Stomach (tissue), 4 donors: Measurements from ENCODE around the gene ATG9B.

Source experiments
- EP300 ChIP-seq: sonication (generic); formaldehyde crosslinking; IDR thresholded peaks from one replicate; pipeline ENCODE4 v1.6.1; 2017; ENCODE audit warnings: antibody characterized with exemption
- POLR2A ChIP-seq, 4 donors: fragments of 450-650 bp; IDR thresholded peaks; one replicate each; pipeline ENCODE4 v1.6.1; 2016; ENCODE audit warnings: antibody characterized with exemption in 4 of 4, control low read depth in 2 of 4, mild to moderate bottlenecking in 1 of 4, moderate library complexity in 1 of 4
- POLR2AphosphoS5 ChIP-seq, 3 donors: sonication (generic); formaldehyde crosslinking; IDR thresholded peaks; one replicate each; pipeline ENCODE4 v1.6.1; 2016; ENCODE audit warnings: antibody characterized with exemption in 3 of 3
- TF ChIP-seq, protein P1 (sequence below), 7 experiments: fragments of 450-650 bp in 4 of 7; fragments of 200-600 bp in 3 of 7; sonication (generic) in 3 of 7; IDR thresholded peaks; one replicate each; pipeline ENCODE4 v1.5.1; 2016 to 2019; ENCODE audit warnings: antibody characterized with exemption in 7 of 7, control low read depth in 2 of 7, mild to moderate bottlenecking in 1 of 7

DNA sequence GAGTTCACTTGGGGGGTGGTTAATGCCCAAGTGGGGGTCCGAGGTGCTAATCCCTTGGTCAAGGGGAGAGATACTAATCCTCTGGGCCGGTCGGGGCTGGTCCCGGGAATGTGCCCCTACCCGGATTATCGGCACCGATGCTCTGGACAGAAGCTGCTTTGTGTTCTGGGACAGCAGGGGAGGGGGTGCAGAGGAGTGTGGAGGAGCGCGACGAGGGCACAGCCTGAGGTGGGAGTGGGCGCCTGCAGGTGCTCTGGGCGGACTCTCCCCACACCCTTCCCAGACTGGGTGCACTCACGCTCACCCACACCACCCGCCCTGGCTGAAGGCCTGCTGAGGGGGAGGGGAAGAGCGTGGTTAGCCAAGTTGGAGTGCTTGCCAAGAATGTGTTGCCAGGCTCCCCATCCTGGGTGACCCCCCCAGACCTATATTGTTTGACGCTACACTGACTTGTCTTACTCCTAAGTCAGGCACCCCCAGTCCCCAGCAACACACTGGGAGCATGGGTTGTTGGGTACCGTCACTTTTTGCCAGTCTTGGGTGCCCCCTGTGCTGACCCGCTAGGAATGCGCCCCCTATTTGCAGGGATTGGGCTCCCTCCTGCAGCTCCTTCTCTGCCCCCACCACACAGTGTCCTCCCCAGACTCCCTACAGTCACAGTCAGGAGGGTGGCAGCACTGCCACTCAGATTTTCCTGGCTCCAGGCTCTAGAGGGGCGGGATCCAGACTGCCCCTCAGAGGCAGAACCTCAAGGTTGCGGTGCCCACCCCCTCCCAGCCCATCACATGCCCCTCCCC lies 36.3 kb upstream of the ATG9B start:
- TF ChIP-seq, protein P1, sequence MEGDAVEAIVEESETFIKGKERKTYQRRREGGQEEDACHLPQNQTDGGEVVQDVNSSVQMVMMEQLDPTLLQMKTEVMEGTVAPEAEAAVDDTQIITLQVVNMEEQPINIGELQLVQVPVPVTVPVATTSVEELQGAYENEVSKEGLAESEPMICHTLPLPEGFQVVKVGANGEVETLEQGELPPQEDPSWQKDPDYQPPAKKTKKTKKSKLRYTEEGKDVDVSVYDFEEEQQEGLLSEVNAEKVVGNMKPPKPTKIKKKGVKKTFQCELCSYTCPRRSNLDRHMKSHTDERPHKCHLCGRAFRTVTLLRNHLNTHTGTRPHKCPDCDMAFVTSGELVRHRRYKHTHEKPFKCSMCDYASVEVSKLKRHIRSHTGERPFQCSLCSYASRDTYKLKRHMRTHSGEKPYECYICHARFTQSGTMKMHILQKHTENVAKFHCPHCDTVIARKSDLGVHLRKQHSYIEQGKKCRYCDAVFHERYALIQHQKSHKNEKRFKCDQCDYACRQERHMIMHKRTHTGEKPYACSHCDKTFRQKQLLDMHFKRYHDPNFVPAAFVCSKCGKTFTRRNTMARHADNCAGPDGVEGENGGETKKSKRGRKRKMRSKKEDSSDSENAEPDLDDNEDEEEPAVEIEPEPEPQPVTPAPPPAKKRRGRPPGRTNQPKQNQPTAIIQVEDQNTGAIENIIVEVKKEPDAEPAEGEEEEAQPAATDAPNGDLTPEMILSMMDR (IDR thresholded peaks at IDR 0.05), result no peak
- TF ChIP-seq POLR2A (IDR thresholded peaks at IDR 0.05) (no peak), POLR2AphosphoS5 (IDR thresholded peaks at IDR 0.05) (peak in 2 of 3 donors; percentile 10 to 59), EP300 (no peak)
